Loucy (cell line): ENCODE measurements around the gene EMC6.

Source experiments
- H2AFZ ChIP-seq: fragments of 200-600 bp; sonication (generic); 2 replicates; pipeline ENCODE4 v1.6.0; 2016; ENCODE audit warnings: antibody characterized with exemption, mild to moderate bottlenecking, low read length, moderate library complexity
- H3F3A ChIP-seq: fragments of 200-600 bp; 2 replicates; pipeline ENCODE4 v1.6.0; 2016; ENCODE audit warnings: antibody characterized with exemption, low read depth, mild to moderate bottlenecking
- H3K27me3 ChIP-seq: fragments of 200-600 bp; sonication (generic); 2 replicates; pipeline ENCODE4 v1.6.1; 2014; ENCODE audit warnings: low read length, mild to moderate bottlenecking; ENCODE audit not compliant: insufficient read depth, poor library complexity, severe bottlenecking
- H3K36me3 ChIP-seq: fragments of 200-600 bp; sonication (generic); 2 replicates; pipeline ENCODE4 v1.6.1; 2016; ENCODE audit warnings: low read length; ENCODE audit not compliant: insufficient read depth
- H3K4me1 ChIP-seq: fragments of 200-600 bp; sonication (generic); 2 replicates; pipeline ENCODE4 v1.5.1; 2014; ENCODE audit warnings: low read length, mild to moderate bottlenecking; ENCODE audit not compliant: insufficient read depth, poor library complexity, severe bottlenecking
- H3K4me2 ChIP-seq: fragments of 200-600 bp; sonication (generic); 2 replicates; pipeline ENCODE4 v1.6.0; 2014; ENCODE audit warnings: antibody characterized with exemption, low read length, low read depth, mild to moderate bottlenecking; ENCODE audit not compliant: poor library complexity, severe bottlenecking
- H3K4me3 ChIP-seq: fragments of 200-600 bp; sonication (generic); 2 replicates; pipeline ENCODE4 v1.5.1; 2014; ENCODE audit warnings: low read length, mild to moderate bottlenecking, mixed read lengths; ENCODE audit not compliant: poor library complexity, severe bottlenecking
- H3K79me2 ChIP-seq: fragments of 200-600 bp; sonication (generic); 2 replicates; pipeline ENCODE4 v1.6.1; 2014; ENCODE audit warnings: low read length; ENCODE audit not compliant: insufficient read depth
- H3K9ac ChIP-seq: fragments of 200-600 bp; sonication (generic); 2 replicates; pipeline ENCODE4 v1.6.0; 2014; ENCODE audit warnings: mild to moderate bottlenecking, low read depth, low read length, moderate library complexity; ENCODE audit not compliant: poor library complexity, severe bottlenecking
- H3K9me2 ChIP-seq: fragments of 200-600 bp; sonication (generic); replicated peaks from 2 replicates; pipeline ENCODE4 v1.6.1; 2016; ENCODE audit warnings: low read depth, low read length, mixed read lengths
- H3K9me3 ChIP-seq: fragments of 200-600 bp; sonication (generic); 2 replicates; pipeline ENCODE4 v1.6.1; 2014; ENCODE audit warnings: mild to moderate bottlenecking, antibody characterized with exemption, low read length, low read depth; ENCODE audit not compliant: insufficient read depth
- H4K20me1 ChIP-seq: fragments of 200-600 bp; sonication (generic); 2 replicates; pipeline ENCODE4 v1.6.0; 2014; ENCODE audit warnings: antibody characterized with exemption, low read length, mild to moderate bottlenecking; ENCODE audit not compliant: insufficient read depth, poor library complexity, severe bottlenecking
- EZH2phosphoT487 ChIP-seq: fragments of 200-600 bp; IDR thresholded peaks from 2 replicates; pipeline ENCODE4 v1.6.1; 2018; ENCODE audit warnings: antibody characterized with exemption, mild to moderate bottlenecking, moderate library complexity, borderline replicate concordance
- TF ChIP-seq, protein P1 (sequence below): fragments of 200-600 bp; sonication (generic); conservative IDR thresholded peaks from 2 replicates; pipeline ENCODE4 v1.5.1; 2014; ENCODE audit warnings: mild to moderate bottlenecking, antibody characterized with exemption, low read length

EMC6 gene

GRCh38 chr17:3647251-3647650 is 21.4 kb upstream of the EMC6 start:
- no peaks in the 10 kb centered on the region for H3K4me1 ChIP-seq
- no peak overlapping the region for H3K4me2 ChIP-seq
- no peaks in the 10 kb centered on the region for H3K27me3 ChIP-seq
- H3F3A ChIP-seq = no peaks in the 10 kb centered on the region
- H3K79me2 ChIP-seq = no peaks in the 10 kb centered on the region
- no peak overlapping the region for H2AFZ ChIP-seq
- no peak overlapping the region for H3K9ac ChIP-seq
- H3K9me2 ChIP-seq = no peaks in the 10 kb centered on the region
- no peaks in the 10 kb centered on the region for H4K20me1 ChIP-seq
- H3K4me3 ChIP-seq = no peak overlapping the region
- no peaks in the 10 kb centered on the region for H3K36me3 ChIP-seq
- no peaks in the 10 kb centered on the region for H3K9me3 ChIP-seq
- TF ChIP-seq, protein P1, sequence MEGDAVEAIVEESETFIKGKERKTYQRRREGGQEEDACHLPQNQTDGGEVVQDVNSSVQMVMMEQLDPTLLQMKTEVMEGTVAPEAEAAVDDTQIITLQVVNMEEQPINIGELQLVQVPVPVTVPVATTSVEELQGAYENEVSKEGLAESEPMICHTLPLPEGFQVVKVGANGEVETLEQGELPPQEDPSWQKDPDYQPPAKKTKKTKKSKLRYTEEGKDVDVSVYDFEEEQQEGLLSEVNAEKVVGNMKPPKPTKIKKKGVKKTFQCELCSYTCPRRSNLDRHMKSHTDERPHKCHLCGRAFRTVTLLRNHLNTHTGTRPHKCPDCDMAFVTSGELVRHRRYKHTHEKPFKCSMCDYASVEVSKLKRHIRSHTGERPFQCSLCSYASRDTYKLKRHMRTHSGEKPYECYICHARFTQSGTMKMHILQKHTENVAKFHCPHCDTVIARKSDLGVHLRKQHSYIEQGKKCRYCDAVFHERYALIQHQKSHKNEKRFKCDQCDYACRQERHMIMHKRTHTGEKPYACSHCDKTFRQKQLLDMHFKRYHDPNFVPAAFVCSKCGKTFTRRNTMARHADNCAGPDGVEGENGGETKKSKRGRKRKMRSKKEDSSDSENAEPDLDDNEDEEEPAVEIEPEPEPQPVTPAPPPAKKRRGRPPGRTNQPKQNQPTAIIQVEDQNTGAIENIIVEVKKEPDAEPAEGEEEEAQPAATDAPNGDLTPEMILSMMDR = no peak
- no peak for TF ChIP-seq EZH2phosphoT487

GRCh38 chr17:3647769-3648555 is 20.6 kb upstream of the EMC6 start:
- H3K4me3 ChIP-seq = no peak overlapping the region
- H3K4me2 ChIP-seq = no peak overlapping the region
- no peak overlapping the region for H2AFZ ChIP-seq
- H3K4me1 ChIP-seq = no peaks in the 10 kb centered on the region
- H3K9me3 ChIP-seq = no peaks in the 10 kb centered on the region
- H3K9me2 ChIP-seq = no peaks in the 10 kb centered on the region
- H3K9ac ChIP-seq = no peak overlapping the region
- H3K27me3 ChIP-seq = no peaks in the 10 kb centered on the region
- no peak for TF ChIP-seq EZH2phosphoT487
- TF ChIP-seq, protein P1 = peak; percentile 60
- no peaks in the 10 kb centered on the region for H4K20me1 ChIP-seq
- no peaks in the 10 kb centered on the region for H3K79me2 ChIP-seq
- no peaks in the 10 kb centered on the region for H3F3A ChIP-seq
- no peaks in the 10 kb centered on the region for H3K36me3 ChIP-seq

DNA sequence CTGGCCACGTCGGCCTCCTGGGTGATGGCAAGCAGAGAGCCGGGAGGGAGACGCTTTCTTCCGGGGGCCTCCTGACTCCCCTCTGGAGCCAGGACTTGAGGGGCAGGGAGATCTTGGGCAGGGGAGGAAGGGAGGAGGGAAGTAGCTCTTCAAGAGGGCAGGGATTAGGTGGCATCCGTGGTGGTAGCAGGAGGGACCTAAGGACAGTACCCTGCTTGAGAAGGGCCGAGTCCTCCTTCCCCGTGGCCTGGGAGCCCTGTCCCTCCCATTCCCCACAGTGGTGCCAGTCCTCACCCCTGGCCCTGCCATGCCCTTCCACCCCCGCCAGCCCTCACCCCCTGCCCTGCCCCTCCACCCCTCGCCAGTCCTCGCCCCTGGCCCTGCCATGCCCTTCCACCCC is 12.8 kb upstream of the EMC6 start:
- Histone ChIP-seq H3K79me2 (no peaks in the 10 kb centered on the region), H3K4me3 (no peak overlapping the region), H3K9me3 (no peaks in the 10 kb centered on the region), H3F3A (no peaks in the 10 kb centered on the region), H2AFZ (no peak overlapping the region), H3K9me2 (no peaks in the 10 kb centered on the region), H4K20me1 (no peaks in the 10 kb centered on the region), H3K27me3 (no peaks in the 10 kb centered on the region), H3K36me3 (no peaks in the 10 kb centered on the region), H3K4me1 (no peaks in the 10 kb centered on the region), H3K4me2 (no peak overlapping the region), H3K9ac (no peak overlapping the region)
- TF ChIP-seq EZH2phosphoT487 = no peak
- TF ChIP-seq, protein P1 = no peak
